Smooth muscle cell (in vitro differentiated cells): ENCODE results near the gene RTN4R. TPM values are rescaled to one million over a fixed set of nuclear protein-coding genes. Genes with fewer than 3 reads are reported as not detected.

Experiments used
- DNase-seq: peaks from one replicate; lab custom pipeline; 2025; ENCODE audit not compliant: unreplicated experiment; lab: John Stamatoyannopoulos, UW
- H2AFZ ChIP-seq: fragments of 200-600 bp; sonication (generic); 2 replicates; pipeline ENCODE4 v1.6.0; 2016; ENCODE audit warnings: antibody characterized with exemption, low read depth, mild to moderate bottlenecking
- H3F3A ChIP-seq: fragments of 200-600 bp; sonication (generic); 2 replicates; pipeline ENCODE4 v1.6.0; 2017; ENCODE audit warnings: antibody characterized with exemption, low read depth
- H3K27ac ChIP-seq: fragments of 200-600 bp; sonication (generic); 2 replicates; pipeline ENCODE4 v1.5.1; 2016; ENCODE audit warnings: low read depth, mild to moderate bottlenecking
- H3K27me3 ChIP-seq: fragments of 200-600 bp; sonication (generic); 2 replicates; pipeline ENCODE4 v1.6.1; 2016; ENCODE audit warnings: low read depth, mild to moderate bottlenecking
- H3K36me3 ChIP-seq: fragments of 200-600 bp; sonication (generic); 2 replicates; pipeline ENCODE4 v1.5.1; 2016; ENCODE audit warnings: low read depth
- H3K4me1 ChIP-seq: fragments of 200-600 bp; sonication (generic); 2 replicates; pipeline ENCODE4 v1.5.1; 2016; ENCODE audit warnings: low read depth
- H3K4me2 ChIP-seq: fragments of 200-600 bp; sonication (generic); 2 replicates; pipeline ENCODE4 v1.6.0; 2016; ENCODE audit warnings: mild to moderate bottlenecking
- H3K4me3 ChIP-seq: fragments of 200-600 bp; sonication (generic); 2 replicates; pipeline ENCODE4 v1.5.1; 2016; ENCODE audit warnings: mild to moderate bottlenecking
- H3K79me2 ChIP-seq: fragments of 200-600 bp; sonication (generic); 2 replicates; pipeline ENCODE4 v1.6.0; 2016; ENCODE audit warnings: low read depth, mild to moderate bottlenecking
- H3K9ac ChIP-seq: fragments of 200-600 bp; sonication (generic); 2 replicates; pipeline ENCODE4 v1.6.0; 2016; ENCODE audit warnings: low read depth
- H3K9me3 ChIP-seq: fragments of 200-600 bp; sonication (generic); replicated peaks from 2 replicates; pipeline ENCODE4 v1.5.1; 2016; ENCODE audit warnings: low read depth
- H4K20me1 ChIP-seq: fragments of 200-600 bp; sonication (generic); 2 replicates; pipeline ENCODE4 v1.6.0; 2016; ENCODE audit warnings: low read depth
- WGBS: methylation state at CpG from one replicate; pipeline ENCODE4 v1.1.7; 2016; ENCODE audit warnings: low lambda C conversion rate; 5-methylcytosine and 5-hydroxymethylcytosine counted together
- polyA plus RNA-seq: library from polyadenylated mRNA; unstranded; fragments of >200 nt; fragmentation: Nextera tagmentation; extraction: Ambion mirVana; gene quantifications from 2 replicates; pipeline ENCODE4 v1.2.1, GENCODE V29; 2016
- total RNA-seq: library from RNA; depleted of rRNA; stranded (reverse); fragments of >200 nt; gene quantifications from 2 replicates; pipeline ENCODE4 v1.2.3, GENCODE V29; 2014
- TF ChIP-seq, protein P1 (sequence below): fragments of 200-600 bp; sonication (generic); IDR thresholded peaks from 2 replicates; pipeline ENCODE4 v1.5.1; 2017; ENCODE audit warnings: borderline replicate concordance, mild to moderate bottlenecking, antibody characterized with exemption; ENCODE audit not compliant: insufficient read depth, poor library complexity, severe bottlenecking

The RTN4R gene
- total and polyA plus RNA-seq, 2 experiments from 2014 or later: 1.8 to 4.7 TPM

DNA sequence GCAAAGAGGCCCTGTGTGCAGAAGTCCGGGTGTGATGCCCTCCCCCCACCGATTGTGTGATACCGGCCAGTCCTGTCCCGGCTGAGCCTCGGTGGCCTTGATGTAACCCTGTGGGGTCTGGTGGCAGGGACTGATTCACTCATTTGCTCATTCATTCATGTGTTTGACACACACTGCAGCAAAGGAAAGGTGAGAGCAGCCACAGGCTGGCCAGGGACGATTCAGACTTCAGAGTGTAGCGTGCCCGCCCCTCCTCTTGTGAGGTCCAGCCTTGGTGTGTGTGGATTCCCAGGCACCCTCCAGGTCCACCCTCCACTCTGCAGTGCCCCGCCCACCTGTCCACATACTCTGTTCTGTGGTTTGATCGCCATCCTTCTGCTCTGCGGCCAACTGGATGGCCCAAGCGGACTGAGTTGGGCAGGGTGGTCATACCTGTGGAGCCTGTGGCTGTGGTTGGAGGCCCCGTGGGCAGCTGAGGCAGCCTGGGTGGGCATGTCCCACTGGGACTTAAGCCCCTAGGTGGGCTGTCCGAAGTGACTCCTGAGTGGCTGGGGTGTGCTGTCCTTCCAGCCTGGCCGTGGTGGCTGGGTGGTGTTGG is 59.3 kb downstream of the RTN4R start:
- DNase-seq: no peak
- H3K27me3 ChIP-seq: no peaks in the 10 kb centered on the region
- no peak overlapping the region for H3K9ac ChIP-seq
- no peaks in the 10 kb centered on the region for H3K79me2 ChIP-seq
- no peaks in the 10 kb centered on the region for H3K9me3 ChIP-seq
- no peak overlapping the region for H2AFZ ChIP-seq
- no peaks in the 10 kb centered on the region for H3K36me3 ChIP-seq
- H3K27ac ChIP-seq: no peak overlapping the region
- TF ChIP-seq, protein P1, sequence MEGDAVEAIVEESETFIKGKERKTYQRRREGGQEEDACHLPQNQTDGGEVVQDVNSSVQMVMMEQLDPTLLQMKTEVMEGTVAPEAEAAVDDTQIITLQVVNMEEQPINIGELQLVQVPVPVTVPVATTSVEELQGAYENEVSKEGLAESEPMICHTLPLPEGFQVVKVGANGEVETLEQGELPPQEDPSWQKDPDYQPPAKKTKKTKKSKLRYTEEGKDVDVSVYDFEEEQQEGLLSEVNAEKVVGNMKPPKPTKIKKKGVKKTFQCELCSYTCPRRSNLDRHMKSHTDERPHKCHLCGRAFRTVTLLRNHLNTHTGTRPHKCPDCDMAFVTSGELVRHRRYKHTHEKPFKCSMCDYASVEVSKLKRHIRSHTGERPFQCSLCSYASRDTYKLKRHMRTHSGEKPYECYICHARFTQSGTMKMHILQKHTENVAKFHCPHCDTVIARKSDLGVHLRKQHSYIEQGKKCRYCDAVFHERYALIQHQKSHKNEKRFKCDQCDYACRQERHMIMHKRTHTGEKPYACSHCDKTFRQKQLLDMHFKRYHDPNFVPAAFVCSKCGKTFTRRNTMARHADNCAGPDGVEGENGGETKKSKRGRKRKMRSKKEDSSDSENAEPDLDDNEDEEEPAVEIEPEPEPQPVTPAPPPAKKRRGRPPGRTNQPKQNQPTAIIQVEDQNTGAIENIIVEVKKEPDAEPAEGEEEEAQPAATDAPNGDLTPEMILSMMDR: no peak
- no peak overlapping the region for H3K4me2 ChIP-seq
- H4K20me1 ChIP-seq: no peaks in the 10 kb centered on the region
- 94% methylated on average over 15 of the region's 15 CpGs for WGBS
- H3K4me1 ChIP-seq: peaks cover 34% of the 10 kb centered on the region
- H3F3A ChIP-seq: no peaks in the 10 kb centered on the region
- H3K4me3 ChIP-seq: no peak overlapping the region

DNA sequence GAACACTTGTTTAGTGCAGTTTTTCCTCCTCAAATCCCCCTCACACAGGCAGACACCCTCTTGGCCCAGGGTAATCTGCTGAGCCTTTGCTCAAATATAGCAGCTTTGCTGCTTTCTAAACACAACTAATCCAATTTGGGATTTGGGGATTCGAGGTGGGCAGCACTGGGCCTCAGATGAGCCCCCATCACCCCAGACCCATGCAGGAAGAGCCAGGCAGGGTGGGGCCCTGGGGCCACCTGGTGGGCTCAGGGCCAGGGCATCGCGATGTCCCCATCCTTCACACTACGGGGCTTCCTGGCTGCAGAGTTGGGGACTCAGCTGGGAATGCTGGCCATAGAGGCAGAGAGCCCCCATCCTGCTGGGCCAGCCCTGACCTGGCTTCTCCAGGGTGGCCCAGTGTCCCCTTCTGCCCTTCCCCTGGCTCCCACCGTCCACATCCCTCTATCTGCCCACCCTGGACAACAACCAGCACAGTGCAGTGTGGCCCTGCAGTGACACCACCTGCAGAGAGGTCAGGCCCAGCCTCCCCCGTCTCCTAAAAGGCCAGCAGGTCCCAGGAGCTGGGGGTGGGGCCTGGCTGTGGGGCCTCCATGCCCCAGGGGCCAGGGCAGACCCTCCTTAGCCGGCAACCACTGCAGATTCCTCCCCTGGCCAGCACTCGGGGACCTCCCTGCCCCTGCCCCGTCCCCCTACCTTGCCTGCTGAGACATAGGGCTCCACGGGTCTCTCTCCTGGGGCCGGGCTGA is 60.7 kb downstream of the RTN4R start:
- Histone ChIP-seq H3K79me2 (no peaks in the 10 kb centered on the region), H3K9ac (no peak overlapping the region), H3K4me1 (peaks cover 40% of the 10 kb centered on the region), H4K20me1 (no peaks in the 10 kb centered on the region), H3K27me3 (no peaks in the 10 kb centered on the region), H3K9me3 (no peaks in the 10 kb centered on the region), H2AFZ (no peak overlapping the region), H3K36me3 (no peaks in the 10 kb centered on the region), H3K4me2 (peak overlapping the region; percentile 88), H3K27ac (no peak overlapping the region), H3K4me3 (peak overlapping the region; percentile 61), H3F3A (no peaks in the 10 kb centered on the region)
- no peak for DNase-seq
- TF ChIP-seq, protein P1: no peak
- WGBS: 87% methylated on average over 11 of the region's 11 CpGs

DNA sequence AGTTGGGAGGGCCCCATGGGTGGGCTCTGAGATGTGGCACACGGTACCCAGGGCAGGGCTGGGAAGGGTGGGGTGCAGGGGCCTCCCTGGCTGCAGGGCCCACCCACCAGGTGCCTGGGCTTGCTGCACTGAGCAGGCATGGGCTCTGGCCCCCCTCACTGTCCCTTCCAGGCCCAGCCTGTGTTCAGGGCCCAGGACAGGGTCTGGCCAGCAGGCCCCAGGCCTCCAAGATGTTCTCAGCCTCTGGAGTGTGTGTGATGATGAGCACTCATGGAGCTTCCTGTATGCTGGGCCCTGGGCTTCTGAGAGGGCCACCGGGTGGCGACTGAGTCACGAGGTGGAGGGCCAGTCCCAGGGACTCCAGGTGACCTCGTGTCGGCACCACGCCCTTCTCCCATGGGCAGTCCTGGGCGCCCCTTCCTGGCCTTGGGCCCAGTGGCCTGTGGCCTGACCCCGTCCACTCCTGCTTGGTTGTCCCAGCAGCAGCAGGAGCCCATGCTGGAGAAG is 61.4 kb downstream of the RTN4R start:
- TF ChIP-seq, protein P1: no peak
- no peaks in the 10 kb centered on the region for H4K20me1 ChIP-seq
- no peaks in the 10 kb centered on the region for H3F3A ChIP-seq
- H3K27me3 ChIP-seq: no peaks in the 10 kb centered on the region
- no peaks in the 10 kb centered on the region for H3K36me3 ChIP-seq
- peaks cover 40% of the 10 kb centered on the region for H3K4me1 ChIP-seq
- no peak overlapping the region for H2AFZ ChIP-seq
- peak overlapping the region; percentile 88 for H3K4me2 ChIP-seq
- H3K9me3 ChIP-seq: no peaks in the 10 kb centered on the region
- peak overlapping the region; percentile 61 for H3K4me3 ChIP-seq
- WGBS: 78% methylated on average over 8 of the region's 9 CpGs
- H3K27ac ChIP-seq: no peak overlapping the region
- DNase-seq: no peak
- no peaks in the 10 kb centered on the region for H3K79me2 ChIP-seq
- H3K9ac ChIP-seq: peak overlapping the region; percentile 43
